ENCODE measurements around the gene UNC13B.
"Not testable (repeated sequence)": the region's sequence is repeated elsewhere in the genome, so short reads cannot be mapped to it uniquely, and the experiment has no call there.

The UNC13B gene

DNA sequence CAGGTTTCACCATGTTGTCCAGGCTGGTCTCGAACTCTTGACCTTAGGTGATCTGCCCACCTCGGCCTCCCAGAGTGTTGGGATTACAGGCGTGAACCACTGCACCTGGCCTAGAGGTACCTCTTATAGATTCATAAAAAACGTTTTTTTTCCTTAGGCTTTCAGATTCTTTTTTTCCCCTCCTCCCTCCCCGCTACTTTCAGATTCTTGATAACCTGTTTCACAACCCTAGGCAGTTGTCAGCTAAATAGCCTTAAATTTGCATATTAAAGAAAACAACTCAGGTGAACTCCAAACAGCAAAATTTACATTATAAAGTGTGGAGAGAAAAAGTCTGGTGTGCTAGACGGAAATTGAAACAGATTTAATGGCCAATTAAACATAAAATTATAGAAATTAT, 4.0 kb upstream of the UNC13B start:
- not testable (repeated sequence) for H3K4ac ChIP-seq (ENCODE audit: low read depth, low read length); H3K9ac ChIP-seq (ENCODE audit: low read length); H3K4me3 ChIP-seq (ENCODE audit: low read length); H2BK15ac ChIP-seq (replicated peaks; ENCODE audit: low read depth); H2BK120ac ChIP-seq (ENCODE audit: low read depth, low read length); H3K18ac ChIP-seq (ENCODE audit: low read length); H3K4me2 ChIP-seq (ENCODE audit: low read length); H3K27me3 ChIP-seq (ENCODE audit: insufficient read depth, low read length, poor library complexity); H3K4me1 ChIP-seq (ENCODE audit: control insufficient read depth, low read depth, low read length); H3K56ac ChIP-seq (ENCODE audit: low read length); DNase-seq; H2BK5ac ChIP-seq (ENCODE audit: low read length); H4K5ac ChIP-seq (ENCODE audit: low read length); H3K27ac ChIP-seq (ENCODE audit: low read depth, low read length); H3K36me3 ChIP-seq (ENCODE audit: control insufficient read depth, insufficient read depth, low read length); H2AK5ac ChIP-seq (ENCODE audit: low read length); H3K79me1 ChIP-seq (ENCODE audit: low read length); H3K23ac ChIP-seq (ENCODE audit: low read length); H3K79me2 ChIP-seq (ENCODE audit: control insufficient read depth, insufficient read depth, low read length); H4K8ac ChIP-seq (ENCODE audit: low read depth, low read length)
- WGBS (ENCODE audit: extremely low coverage, insufficient coverage, low lambda C conversion rate) = no CpG with 5 or more reads among the region's 6 CpGs

- H4K8ac ChIP-seq (ENCODE audit: low read depth, low read length) = no peak overlapping the region
- H3K4me1 ChIP-seq (ENCODE audit: control insufficient read depth, low read depth, low read length) = no peaks in the 10 kb centered on the region
- H2BK5ac ChIP-seq (ENCODE audit: low read length) = no peak overlapping the region
- H3K36me3 ChIP-seq (ENCODE audit: control insufficient read depth, insufficient read depth, low read length) = no peaks in the 10 kb centered on the region
- no peak overlapping the region for H3K27ac ChIP-seq (ENCODE audit: low read depth, low read length)
- H3K4ac ChIP-seq (ENCODE audit: low read depth, low read length) = no peak overlapping the region
- no peak overlapping the region for H3K9ac ChIP-seq (ENCODE audit: low read length)
- H3K56ac ChIP-seq (ENCODE audit: low read length) = no peak overlapping the region
- no peak overlapping the region for H2BK15ac ChIP-seq (replicated peaks; ENCODE audit: low read depth)
- no peak overlapping the region for H2BK120ac ChIP-seq (ENCODE audit: low read depth, low read length)
- no peak overlapping the region for H3K23ac ChIP-seq (ENCODE audit: low read length)
- H4K5ac ChIP-seq (ENCODE audit: low read length) = no peak overlapping the region
- no peak for DNase-seq
- peaks cover 2% of the 10 kb centered on the region for H3K79me2 ChIP-seq (ENCODE audit: control insufficient read depth, insufficient read depth, low read length)
- no peaks in the 10 kb centered on the region for H3K79me1 ChIP-seq (ENCODE audit: low read length)
- no peak overlapping the region for H3K18ac ChIP-seq (ENCODE audit: low read length)
- WGBS (ENCODE audit: extremely low coverage, insufficient coverage, low lambda C conversion rate) = no CpG with 5 or more reads among the region's 10 CpGs
- no peaks in the 10 kb centered on the region for H3K27me3 ChIP-seq (ENCODE audit: insufficient read depth, low read length, poor library complexity)
- H3K4me3 ChIP-seq (ENCODE audit: low read length) = no peak overlapping the region
- H3K4me2 ChIP-seq (ENCODE audit: low read length) = no peak overlapping the region
- no peak overlapping the region for H2AK5ac ChIP-seq (ENCODE audit: low read length)
Observed at GRCh38 chr9:35158501-35159280, 3.1 kb upstream of the UNC13B start.

DNA sequence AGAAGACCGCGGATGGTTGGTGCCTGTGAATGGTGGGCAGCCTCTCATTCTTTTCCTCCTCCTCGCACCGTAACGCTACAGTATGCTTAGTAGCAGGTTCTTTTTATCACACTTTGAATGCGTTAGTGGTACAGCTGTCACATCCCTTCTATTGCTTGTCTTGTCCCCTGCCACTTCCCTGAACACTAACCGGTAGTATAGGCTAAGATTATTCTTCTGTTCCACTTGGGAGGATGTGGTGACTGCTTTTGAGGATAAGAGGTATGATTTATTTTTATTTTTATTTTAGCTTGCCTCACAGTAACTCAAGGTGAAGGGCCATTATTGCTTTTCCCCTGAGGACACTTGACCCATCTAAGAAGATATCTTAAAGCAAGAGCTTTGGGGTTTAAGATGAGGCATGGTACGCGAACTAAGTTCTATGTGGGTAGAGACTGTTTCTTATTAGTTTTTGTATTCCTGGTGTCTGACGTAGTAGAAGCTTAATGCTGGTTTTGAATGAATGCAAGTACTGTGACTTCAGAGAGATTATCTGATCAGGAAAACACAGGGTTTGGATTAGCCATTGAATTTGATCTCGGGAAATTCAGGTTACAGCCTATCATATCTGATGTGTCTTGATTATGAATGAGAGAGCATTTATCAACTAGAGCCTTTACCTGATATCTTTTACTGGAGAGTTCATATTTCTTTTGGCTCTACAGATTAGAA, 951 bp downstream of the UNC13B start:
- H3K18ac ChIP-seq (ENCODE audit: low read length) = no peak overlapping the region
- H4K8ac ChIP-seq (ENCODE audit: low read depth, low read length) = no peak overlapping the region
- no peak overlapping the region for H2AK5ac ChIP-seq (ENCODE audit: low read length)
- no peak overlapping the region for H2BK15ac ChIP-seq (replicated peaks; ENCODE audit: low read depth)
- H3K4me2 ChIP-seq (ENCODE audit: low read length) = peak overlapping the region; percentile 88
- peak overlapping the region; percentile 82 for H3K4me3 ChIP-seq (ENCODE audit: low read length)
- H3K4ac ChIP-seq (ENCODE audit: low read depth, low read length) = no peak overlapping the region
- H3K36me3 ChIP-seq (ENCODE audit: control insufficient read depth, insufficient read depth, low read length) = no peaks in the 10 kb centered on the region
- H4K5ac ChIP-seq (ENCODE audit: low read length) = no peak overlapping the region
- no peak for DNase-seq
- no peaks in the 10 kb centered on the region for H3K4me1 ChIP-seq (ENCODE audit: control insufficient read depth, low read depth, low read length)
- no peaks in the 10 kb centered on the region for H3K79me1 ChIP-seq (ENCODE audit: low read length)
- no peak overlapping the region for H2BK120ac ChIP-seq (ENCODE audit: low read depth, low read length)
- peak overlapping the region; percentile 83 for H3K9ac ChIP-seq (ENCODE audit: low read length)
- H2BK5ac ChIP-seq (ENCODE audit: low read length) = no peak overlapping the region
- no CpG with 5 or more reads among the region's 11 CpGs for WGBS (ENCODE audit: extremely low coverage, insufficient coverage, low lambda C conversion rate)
- peaks cover 2% of the 10 kb centered on the region for H3K79me2 ChIP-seq (ENCODE audit: control insufficient read depth, insufficient read depth, low read length)
- no peak overlapping the region for H3K27ac ChIP-seq (ENCODE audit: low read depth, low read length)
- peak overlapping the region; percentile 100 for H3K56ac ChIP-seq (ENCODE audit: low read length)
- H3K27me3 ChIP-seq (ENCODE audit: insufficient read depth, low read length, poor library complexity) = no peaks in the 10 kb centered on the region
- H3K23ac ChIP-seq (ENCODE audit: low read length) = no peak overlapping the region

DNA sequence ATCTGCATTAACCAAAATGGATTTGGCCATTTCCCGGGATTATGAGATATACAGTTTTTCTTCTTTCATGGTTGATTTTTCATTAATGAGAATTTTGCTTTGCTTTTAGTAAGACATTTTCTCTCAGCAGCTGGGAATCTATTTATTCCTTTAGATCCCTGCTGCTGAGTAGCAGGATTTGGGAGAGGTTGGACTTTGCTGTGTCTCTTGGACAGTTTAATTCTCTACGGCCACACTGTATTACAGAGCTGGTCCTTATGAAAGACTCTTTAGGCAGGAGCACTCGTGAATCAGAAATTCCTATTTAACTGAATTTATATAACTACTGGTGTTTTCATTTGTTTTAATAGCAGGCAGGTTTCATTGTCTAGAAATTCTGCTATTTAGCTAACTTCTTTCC, 1.6 kb downstream of the UNC13B start:
- Histone ChIP-seq H4K8ac (ENCODE audit: low read depth, low read length) (no peak overlapping the region), H3K4ac (ENCODE audit: low read depth, low read length) (no peak overlapping the region), H3K4me1 (ENCODE audit: control insufficient read depth, low read depth, low read length) (no peaks in the 10 kb centered on the region), H3K79me1 (ENCODE audit: low read length) (no peaks in the 10 kb centered on the region), H3K4me2 (ENCODE audit: low read length) (no peak overlapping the region), H3K18ac (ENCODE audit: low read length) (no peak overlapping the region), H3K27ac (ENCODE audit: low read depth, low read length) (no peak overlapping the region), H3K36me3 (ENCODE audit: control insufficient read depth, insufficient read depth, low read length) (no peaks in the 10 kb centered on the region), H3K23ac (ENCODE audit: low read length) (no peak overlapping the region), H4K5ac (ENCODE audit: low read length) (no peak overlapping the region), H2AK5ac (ENCODE audit: low read length) (no peak overlapping the region), H2BK5ac (ENCODE audit: low read length) (no peak overlapping the region), H3K79me2 (ENCODE audit: control insufficient read depth, insufficient read depth, low read length) (peaks cover 2% of the 10 kb centered on the region), H3K27me3 (ENCODE audit: insufficient read depth, low read length, poor library complexity) (no peaks in the 10 kb centered on the region), H3K9ac (ENCODE audit: low read length) (no peak overlapping the region), H2BK120ac (ENCODE audit: low read depth, low read length) (no peak overlapping the region), H2BK15ac (replicated peaks; ENCODE audit: low read depth) (no peak overlapping the region), H3K4me3 (ENCODE audit: low read length) (no peak overlapping the region), H3K56ac (ENCODE audit: low read length) (no peak overlapping the region)
- no peak for DNase-seq
- WGBS (ENCODE audit: extremely low coverage, insufficient coverage, low lambda C conversion rate) = no CpG with 5 or more reads among the region's 3 CpGs

DNA sequence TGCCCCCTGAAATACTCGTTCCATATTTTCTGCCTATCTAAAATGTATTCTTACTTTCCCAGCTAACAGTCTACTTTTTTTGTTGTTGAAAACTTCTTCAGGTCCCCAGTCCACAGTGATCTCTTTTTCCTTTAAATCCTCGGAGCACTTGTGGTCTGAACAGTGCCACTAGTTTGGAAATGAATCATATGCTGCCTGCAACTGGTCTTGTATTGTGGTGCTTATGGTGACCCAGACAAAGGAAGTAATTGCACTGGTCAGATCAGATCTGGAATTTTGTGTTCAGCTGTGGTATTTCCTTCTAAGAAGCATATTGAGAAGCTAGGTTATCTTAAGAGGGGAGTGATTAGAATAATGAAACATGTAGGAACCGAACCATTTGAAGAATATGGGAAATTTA, 2.9 kb downstream of the UNC13B start:
- Histone ChIP-seq H3K27me3 (ENCODE audit: insufficient read depth, low read length, poor library complexity) (no peaks in the 10 kb centered on the region), H2BK5ac (ENCODE audit: low read length) (no peak overlapping the region), H3K4me1 (ENCODE audit: control insufficient read depth, low read depth, low read length) (no peaks in the 10 kb centered on the region), H2AK5ac (ENCODE audit: low read length) (no peak overlapping the region), H3K18ac (ENCODE audit: low read length) (no peak overlapping the region), H3K4me3 (ENCODE audit: low read length) (no peak overlapping the region), H3K79me1 (ENCODE audit: low read length) (no peaks in the 10 kb centered on the region), H4K5ac (ENCODE audit: low read length) (no peak overlapping the region), H3K4ac (ENCODE audit: low read depth, low read length) (no peak overlapping the region), H3K4me2 (ENCODE audit: low read length) (no peak overlapping the region), H3K36me3 (ENCODE audit: control insufficient read depth, insufficient read depth, low read length) (no peaks in the 10 kb centered on the region), H3K79me2 (ENCODE audit: control insufficient read depth, insufficient read depth, low read length) (peaks cover 2% of the 10 kb centered on the region), H2BK15ac (replicated peaks; ENCODE audit: low read depth) (no peak overlapping the region), H3K9ac (ENCODE audit: low read length) (no peak overlapping the region), H4K8ac (ENCODE audit: low read depth, low read length) (no peak overlapping the region), H3K56ac (ENCODE audit: low read length) (no peak overlapping the region), H3K23ac (ENCODE audit: low read length) (no peak overlapping the region), H2BK120ac (ENCODE audit: low read depth, low read length) (no peak overlapping the region), H3K27ac (ENCODE audit: low read depth, low read length) (no peak overlapping the region)
- DNase-seq = no peak
- no CpG with 5 or more reads among the region's 3 CpGs for WGBS (ENCODE audit: extremely low coverage, insufficient coverage, low lambda C conversion rate)

Measured in mesendoderm (in vitro differentiated cells).